HG02610 (cell line): ENCODE measurements around the gene TIGD2.

Source experiments
- ATAC-seq: cut with Tn5 transposase; IDR thresholded peaks from one replicate; pipeline ENCODE4 v1.9.1; 2021; ENCODE audit warnings: mild to moderate bottlenecking, moderate library complexity; ENCODE audit not compliant: unreplicated experiment

Gene TIGD2

DNA sequence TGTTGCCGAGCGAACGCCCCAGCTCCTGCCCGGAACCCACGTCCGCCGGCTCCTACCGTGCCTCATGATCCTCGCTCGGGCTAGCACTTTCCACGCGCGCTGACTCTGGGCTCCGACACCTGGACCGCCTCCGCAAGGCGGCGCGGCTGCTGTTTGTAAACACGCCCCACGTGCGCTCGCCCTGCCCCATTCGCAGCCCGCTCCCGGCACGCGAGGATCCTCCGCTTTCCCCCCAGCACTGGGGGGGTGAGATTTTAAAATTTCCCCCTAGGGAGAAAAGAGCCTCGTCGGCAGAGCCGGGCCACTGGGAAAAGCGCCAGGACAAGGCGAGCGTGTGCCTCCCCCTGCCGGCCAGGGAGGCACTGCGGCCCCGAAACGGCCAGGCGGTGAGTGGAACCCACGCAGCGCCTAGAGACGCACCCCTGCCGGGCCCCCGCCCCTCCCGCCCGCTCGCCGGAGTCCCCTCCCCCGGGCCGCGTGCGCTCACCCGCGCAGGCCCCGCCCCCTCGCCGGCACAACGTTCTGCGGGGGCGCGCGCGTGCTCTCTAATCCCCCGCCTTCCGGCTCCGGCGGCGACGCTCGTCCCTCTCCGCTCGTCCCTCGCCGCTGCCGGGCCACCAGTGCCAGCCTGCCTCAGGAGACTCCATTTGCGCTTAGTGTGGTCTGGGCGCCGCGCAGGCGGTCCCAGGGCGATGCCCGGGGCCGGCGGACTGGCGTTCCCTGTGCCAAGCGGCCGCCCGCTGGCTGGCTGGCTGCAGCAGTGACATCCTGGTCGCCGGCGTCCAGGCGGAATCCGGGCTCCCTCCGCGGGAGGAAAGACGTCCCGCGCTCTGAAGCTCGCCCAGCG lies at the start of gene TIGD2:
TSS of gene TIGD2 (plus strand) at position 548 of the 847 bp plus-strand sequence. CDS start 1,442 bp downstream, outside the sequence.
- peak; percentile 89 for ATAC-seq

GRCh38 chr4:89064848-89065247 lies 46.5 kb upstream of the TIGD2 start:
- ATAC-seq, result no peak

- ATAC-seq, result no peak
Measured at GRCh38 chr4:89067417-89067816, 43.9 kb upstream of the TIGD2 start.

GRCh38 chr4:89069481-89069880 lies 41.9 kb upstream of the TIGD2 start:
- peak; percentile 69 for ATAC-seq

GRCh38 chr4:89070041-89070440 lies 41.3 kb upstream of the TIGD2 start:
- peak; percentile 47 for ATAC-seq

DNA sequence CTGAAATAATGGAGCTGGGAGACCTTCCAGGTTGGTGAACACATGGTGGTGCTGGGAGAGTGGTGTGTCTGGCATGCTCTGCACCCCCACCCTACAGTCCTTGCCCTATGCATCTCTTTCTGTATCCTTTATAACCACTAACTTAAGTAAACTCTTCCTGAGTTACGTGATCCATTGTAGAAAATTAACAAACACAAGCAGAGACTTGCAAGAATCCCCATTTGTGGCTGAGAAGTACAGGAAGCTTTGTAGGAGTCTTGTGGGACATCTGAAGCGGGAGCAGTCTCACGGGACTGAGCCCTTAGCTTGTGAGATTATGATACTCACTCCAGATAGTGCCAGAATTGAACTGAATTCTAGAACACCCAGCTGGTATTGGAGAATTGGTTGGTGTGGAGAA lies 40.0 kb upstream of the TIGD2 start:
- ATAC-seq, result no peak

DNA sequence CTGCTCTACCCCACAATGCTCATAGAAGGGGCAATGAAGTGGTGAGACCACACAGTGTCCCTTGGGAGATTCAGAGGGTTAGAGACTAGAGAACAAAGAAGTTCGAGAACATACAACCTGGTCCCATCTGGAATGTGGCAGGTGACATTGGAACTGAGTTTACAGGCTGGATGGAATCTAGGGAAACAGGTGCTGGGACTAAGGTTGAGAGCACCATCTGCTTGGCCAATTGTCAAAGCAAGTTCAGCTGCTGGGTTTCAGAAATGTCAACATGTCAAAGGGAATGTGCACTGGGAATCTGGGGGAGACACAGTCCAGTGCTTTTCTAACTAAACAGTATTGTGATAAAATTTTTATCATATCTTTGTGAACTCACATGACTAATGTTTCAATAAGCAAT lies 38.4 kb upstream of the TIGD2 start:
- no peak for ATAC-seq

GRCh38 chr4:89077761-89078160 lies 33.6 kb upstream of the TIGD2 start:
- ATAC-seq, result no peak

GRCh38 chr4:89078300-89078699 lies 33.0 kb upstream of the TIGD2 start:
- no peak for ATAC-seq

GRCh38 chr4:89099034-89099433 lies 12.3 kb upstream of the TIGD2 start:
- no peak for ATAC-seq

DNA sequence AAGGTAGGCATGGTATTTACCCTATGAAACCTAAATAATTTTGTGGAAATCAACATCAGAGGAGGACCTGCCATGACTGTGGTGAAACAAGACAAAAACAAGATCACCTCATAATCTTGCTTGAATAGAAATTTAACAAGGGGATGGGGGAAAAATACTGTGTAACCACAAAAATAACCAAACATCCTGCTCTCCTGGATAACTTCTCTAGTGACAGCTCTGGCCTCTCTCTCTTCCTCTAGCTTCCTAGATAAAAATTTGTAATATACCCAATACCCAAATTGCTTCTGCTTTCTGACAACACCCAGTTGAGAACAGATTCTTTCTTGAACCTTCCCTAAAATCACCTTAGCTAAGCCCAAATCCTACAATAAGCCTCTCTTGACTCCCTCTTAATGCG lies 11.9 kb upstream of the TIGD2 start:
- ATAC-seq, result no peak

- ATAC-seq, result peak; percentile 21
Measured at GRCh38 chr4:89100853-89101252, 10.5 kb upstream of the TIGD2 start.

- peak; percentile 92 for ATAC-seq
Measured at GRCh38 chr4:89101256-89102161, 9.8 kb upstream of the TIGD2 start.

GRCh38 chr4:89105726-89106125 lies 5.6 kb upstream of the TIGD2 start:
- no peak for ATAC-seq

GRCh38 chr4:89108091-89108490 lies 3.2 kb upstream of the TIGD2 start:
- ATAC-seq, result no peak

DNA sequence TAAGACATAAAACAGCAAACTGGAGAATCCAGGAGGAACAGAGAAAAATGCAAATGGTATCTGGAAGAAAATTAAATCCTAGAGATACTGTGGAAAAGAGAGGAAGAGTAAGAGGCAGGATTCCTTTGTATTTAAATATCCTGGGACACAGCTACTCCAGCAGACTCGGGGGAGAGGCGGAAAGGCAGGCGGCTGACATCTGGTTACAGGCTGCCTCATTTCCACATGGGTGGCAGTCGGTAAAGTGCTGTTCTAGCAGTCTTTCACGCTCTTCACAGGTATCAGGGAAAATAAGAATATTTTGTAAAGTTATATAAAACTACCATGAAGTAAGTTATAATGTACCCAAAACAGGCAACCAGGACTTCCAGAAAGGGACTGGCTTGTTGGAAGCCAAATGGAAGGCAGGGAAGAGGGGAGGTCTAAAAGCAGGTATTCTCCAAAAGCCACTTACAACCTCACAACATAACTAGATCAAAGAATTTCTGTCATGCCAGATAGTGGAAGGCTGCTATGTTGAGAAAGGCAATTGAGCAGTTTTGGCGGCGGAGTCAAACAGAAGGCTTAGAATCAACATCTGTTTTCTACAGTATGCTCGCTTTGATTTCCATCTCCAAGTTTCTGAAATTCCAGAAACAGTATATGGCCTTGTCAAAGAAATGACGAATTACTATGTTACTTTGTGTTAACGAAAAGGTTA lies 1.3 kb upstream of the TIGD2 start:
- no peak for ATAC-seq

DNA sequence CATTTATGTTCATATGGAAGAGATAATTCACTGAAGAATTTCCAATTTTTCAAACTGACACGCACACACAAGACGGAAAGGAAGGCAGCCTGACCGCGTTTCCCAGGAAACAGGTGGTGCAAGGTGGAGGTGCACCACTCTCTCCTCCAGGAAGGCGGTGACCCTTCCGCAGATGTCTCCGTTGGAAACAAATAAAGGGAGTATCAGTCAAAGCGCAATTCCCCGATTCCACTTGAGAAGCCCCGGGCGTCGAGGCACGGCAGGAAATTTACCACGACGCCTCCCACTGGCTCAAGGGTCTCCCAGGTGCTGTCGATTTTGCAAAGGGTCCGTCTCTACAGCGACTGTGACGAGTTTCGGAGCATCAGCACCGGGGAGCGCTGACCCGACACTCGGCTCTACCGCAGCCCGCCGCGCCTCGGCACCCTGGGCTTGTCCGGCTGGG lies 770 bp upstream of the TIGD2 start:
- no peak for ATAC-seq

- no peak for ATAC-seq
Measured at GRCh38 chr4:89111833-89112563, 665 bp downstream of the TIGD2 start.

GRCh38 chr4:89113415-89113814 lies 2.1 kb downstream of the TIGD2 start:
- ATAC-seq, result no peak

DNA sequence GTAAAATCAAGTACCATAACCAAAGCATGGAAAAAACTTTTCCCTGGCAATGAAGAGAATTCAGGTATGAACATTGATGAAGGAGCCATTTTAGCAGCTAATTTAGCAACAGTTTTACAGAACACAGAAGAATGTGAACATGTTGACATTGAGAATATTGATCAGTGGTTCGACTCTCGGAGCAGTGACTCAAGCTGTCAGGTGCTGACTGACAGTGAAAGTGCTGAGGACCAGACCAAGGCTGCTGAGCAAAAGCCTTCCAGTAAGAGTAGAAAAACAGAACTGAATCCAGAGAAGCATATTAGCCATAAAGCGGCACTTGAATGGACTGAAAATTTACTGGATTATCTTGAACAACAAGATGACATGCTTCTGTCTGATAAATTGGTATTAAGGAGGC lies 2.8 kb downstream of the TIGD2 start:
- ATAC-seq, result no peak
